ENCODE data around the gene FPGS.

FPGS gene

DNA sequence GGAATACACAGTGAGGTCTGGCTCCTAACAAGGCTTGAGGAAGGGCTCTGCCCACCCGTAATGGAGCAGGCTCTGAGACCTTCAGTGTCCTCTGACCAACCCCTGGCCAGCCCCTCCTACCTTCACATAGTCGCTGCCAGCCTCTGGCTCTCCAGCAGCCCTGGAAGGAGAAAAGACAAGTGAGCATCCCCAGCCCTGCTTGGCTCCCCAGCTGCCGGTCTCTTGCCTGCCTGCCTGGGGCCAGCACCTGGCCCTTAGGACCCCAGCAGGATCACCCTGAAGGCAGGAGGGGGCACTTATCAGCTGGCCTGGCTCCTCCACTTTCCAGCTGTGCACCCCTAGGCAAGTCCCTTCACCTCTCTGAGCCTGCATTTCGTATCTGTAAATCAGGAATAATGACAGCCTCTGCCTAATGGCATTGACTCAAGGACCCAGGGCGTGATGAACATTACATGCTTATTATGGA is 41.2 kb upstream of the FPGS start:
- no peak overlapping the region for H3K4me3 ChIP-seq (ENCODE audit: insufficient read depth, low read depth, low read length)
- H3K4me1 ChIP-seq (ENCODE audit: control insufficient read depth, insufficient read depth, low read length): peaks cover 8% of the 10 kb centered on the region
- no peak overlapping the region for H3K27ac ChIP-seq (ENCODE audit: insufficient read depth, low read depth, low read length, poor library complexity, severe bottlenecking)
- WGBS, 2 experiments: 58 to 61% methylated on average over 5 of the region's 5 CpGs
- peaks cover 5% of the 10 kb centered on the region for H3K27me3 ChIP-seq (ENCODE audit: control insufficient read depth, insufficient read depth, low read length, poor library complexity, severe bottlenecking)
- H3K9me3 ChIP-seq (ENCODE audit: control insufficient read depth, low read length): no peaks in the 10 kb centered on the region
- no peaks in the 10 kb centered on the region for H3K36me3 ChIP-seq (ENCODE audit: control insufficient read depth, insufficient read depth, low read length)

DNA sequence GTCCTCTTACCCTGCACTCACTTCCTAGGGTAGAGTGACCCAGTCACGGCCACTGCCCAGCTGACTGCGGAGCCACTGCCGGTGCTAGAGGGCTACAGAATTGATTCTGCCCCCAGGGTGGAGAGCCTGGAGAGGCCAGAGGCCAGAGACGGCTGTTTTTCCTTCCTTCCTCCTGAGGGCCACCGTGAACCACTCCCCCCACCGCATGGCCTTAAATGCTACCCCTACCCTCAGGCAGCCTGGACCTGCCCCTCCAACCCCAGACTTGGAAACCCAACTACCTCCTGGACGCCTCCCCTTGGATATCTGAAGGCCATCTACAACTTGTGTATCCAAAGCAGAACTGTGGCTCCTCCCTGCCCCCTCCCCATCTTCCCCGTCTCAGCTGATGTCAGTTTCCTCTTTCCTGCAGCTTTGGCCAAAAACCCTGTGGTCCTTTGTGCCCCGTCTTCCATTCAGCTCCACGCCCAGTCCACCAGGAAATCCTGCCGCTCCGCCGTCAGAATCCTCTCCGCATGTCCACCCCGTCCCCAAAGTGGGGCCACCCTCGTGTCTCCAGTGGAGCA is 40.5 kb upstream of the FPGS start:
- H3K27me3 ChIP-seq (ENCODE audit: control insufficient read depth, insufficient read depth, low read length, poor library complexity, severe bottlenecking): no peaks in the 10 kb centered on the region

DNA sequence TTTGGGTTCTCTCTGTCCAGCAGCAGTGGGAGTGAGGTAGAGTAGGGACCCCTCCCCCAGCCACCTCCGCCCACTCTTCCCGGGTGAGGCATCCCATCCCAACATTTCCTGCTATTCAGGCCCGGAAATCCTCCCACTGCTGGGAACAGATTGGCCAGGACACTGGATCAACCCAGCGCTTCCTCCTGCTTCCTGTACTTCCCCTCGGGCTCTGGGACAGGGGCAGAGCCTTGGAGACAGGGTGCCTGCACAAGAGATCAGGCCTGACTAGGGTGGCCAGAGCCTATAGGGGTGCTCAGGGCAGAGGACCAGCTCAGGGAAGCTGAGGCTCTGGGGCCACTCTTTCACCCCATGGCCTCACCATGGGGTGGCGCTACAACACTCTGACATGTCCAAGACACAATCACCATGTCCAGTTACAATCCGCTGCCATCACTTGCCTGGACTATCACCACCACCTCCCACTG is 38.7 kb upstream of the FPGS start:
- 55 to 57% methylated on average over 7 of the region's 7 CpGs for WGBS, 2 experiments
- H3K27ac ChIP-seq (ENCODE audit: insufficient read depth, low read depth, low read length, poor library complexity, severe bottlenecking): no peak overlapping the region
- no peaks in the 10 kb centered on the region for H3K27me3 ChIP-seq (ENCODE audit: control insufficient read depth, insufficient read depth, low read length, poor library complexity, severe bottlenecking)
- no peak overlapping the region for H3K4me3 ChIP-seq (ENCODE audit: insufficient read depth, low read depth, low read length)
- H3K9me3 ChIP-seq (ENCODE audit: control insufficient read depth, low read length): no peaks in the 10 kb centered on the region
- peaks cover 8% of the 10 kb centered on the region for H3K4me1 ChIP-seq (ENCODE audit: control insufficient read depth, insufficient read depth, low read length)
- no peaks in the 10 kb centered on the region for H3K36me3 ChIP-seq (ENCODE audit: control insufficient read depth, insufficient read depth, low read length)

More for the DNA sequence above, 40.5 kb upstream of the FPGS start:
- no peaks in the 10 kb centered on the region for H3K36me3 ChIP-seq (ENCODE audit: control insufficient read depth, insufficient read depth, low read length)
- WGBS, 2 experiments: 64 to 66% methylated on average over 16 of the region's 16 CpGs
- H3K27ac ChIP-seq (ENCODE audit: insufficient read depth, low read depth, low read length, poor library complexity, severe bottlenecking): no peak overlapping the region
- no peak overlapping the region for H3K4me3 ChIP-seq (ENCODE audit: insufficient read depth, low read depth, low read length)
- H3K9me3 ChIP-seq (ENCODE audit: control insufficient read depth, low read length): no peaks in the 10 kb centered on the region
- peaks cover 8% of the 10 kb centered on the region for H3K4me1 ChIP-seq (ENCODE audit: control insufficient read depth, insufficient read depth, low read length)

DNA sequence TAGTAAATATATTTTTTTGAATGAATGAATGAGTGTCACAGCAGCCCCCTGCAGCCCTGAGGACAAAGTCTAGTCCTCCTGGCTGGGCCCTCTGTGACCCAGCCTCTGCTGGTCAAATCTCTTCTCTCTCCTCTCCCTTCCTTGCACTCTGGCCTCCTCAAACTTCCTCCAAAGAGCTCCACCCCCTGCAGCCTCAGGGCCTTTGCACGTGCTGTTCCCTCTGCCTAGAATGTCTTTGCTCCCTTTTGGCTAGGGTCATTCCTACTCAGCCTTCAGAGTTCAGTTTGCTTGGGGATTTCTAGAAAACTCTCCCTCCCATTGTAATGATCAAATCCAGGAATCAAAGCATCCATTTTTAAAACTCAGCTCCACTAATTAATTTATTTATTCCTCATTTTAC is 37.3 kb upstream of the FPGS start:
- 82 to 83% methylated on average over 1 of the region's 1 CpG for WGBS, 2 experiments
- H3K27ac ChIP-seq (ENCODE audit: insufficient read depth, low read depth, low read length, poor library complexity, severe bottlenecking): no peak overlapping the region
- no peak overlapping the region for H3K4me3 ChIP-seq (ENCODE audit: insufficient read depth, low read depth, low read length)
- no peaks in the 10 kb centered on the region for H3K36me3 ChIP-seq (ENCODE audit: control insufficient read depth, insufficient read depth, low read length)
- no peaks in the 10 kb centered on the region for H3K9me3 ChIP-seq (ENCODE audit: control insufficient read depth, low read length)
- H3K4me1 ChIP-seq (ENCODE audit: control insufficient read depth, insufficient read depth, low read length): peaks cover 16% of the 10 kb centered on the region
- peaks cover 7% of the 10 kb centered on the region for H3K27me3 ChIP-seq (ENCODE audit: control insufficient read depth, insufficient read depth, low read length, poor library complexity, severe bottlenecking)

DNA sequence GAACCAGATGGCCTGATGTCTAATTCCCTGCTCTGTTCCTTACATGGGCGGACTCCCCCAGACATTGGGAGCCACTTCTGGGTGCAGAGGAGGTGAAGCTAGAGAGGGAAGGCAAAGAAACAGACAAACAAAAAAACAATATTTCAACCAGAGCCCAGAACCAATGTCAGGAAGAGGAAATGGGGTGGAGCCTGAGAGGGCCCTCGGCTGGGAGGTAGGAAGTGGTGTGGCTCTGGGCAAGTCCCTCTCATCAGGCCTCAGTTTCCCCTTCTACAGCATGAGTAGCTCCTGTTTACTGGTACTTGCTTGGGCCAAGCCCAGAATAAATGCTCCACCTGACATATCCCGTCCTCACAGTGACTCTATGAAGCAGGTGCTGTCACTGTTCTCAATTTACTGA is 35.3 kb upstream of the FPGS start:
- Histone ChIP-seq H3K4me1 (ENCODE audit: control insufficient read depth, insufficient read depth, low read length) (peaks cover 17% of the 10 kb centered on the region), H3K4me3 (ENCODE audit: insufficient read depth, low read depth, low read length) (no peak overlapping the region), H3K27me3 (ENCODE audit: control insufficient read depth, insufficient read depth, low read length, poor library complexity, severe bottlenecking) (peaks cover 7% of the 10 kb centered on the region), H3K36me3 (ENCODE audit: control insufficient read depth, insufficient read depth, low read length) (no peaks in the 10 kb centered on the region), H3K27ac (ENCODE audit: insufficient read depth, low read depth, low read length, poor library complexity, severe bottlenecking) (no peak overlapping the region), H3K9me3 (ENCODE audit: control insufficient read depth, low read length) (no peaks in the 10 kb centered on the region)
- 83 to 91% methylated on average over 3 of the region's 3 CpGs for WGBS, 2 experiments

DNA sequence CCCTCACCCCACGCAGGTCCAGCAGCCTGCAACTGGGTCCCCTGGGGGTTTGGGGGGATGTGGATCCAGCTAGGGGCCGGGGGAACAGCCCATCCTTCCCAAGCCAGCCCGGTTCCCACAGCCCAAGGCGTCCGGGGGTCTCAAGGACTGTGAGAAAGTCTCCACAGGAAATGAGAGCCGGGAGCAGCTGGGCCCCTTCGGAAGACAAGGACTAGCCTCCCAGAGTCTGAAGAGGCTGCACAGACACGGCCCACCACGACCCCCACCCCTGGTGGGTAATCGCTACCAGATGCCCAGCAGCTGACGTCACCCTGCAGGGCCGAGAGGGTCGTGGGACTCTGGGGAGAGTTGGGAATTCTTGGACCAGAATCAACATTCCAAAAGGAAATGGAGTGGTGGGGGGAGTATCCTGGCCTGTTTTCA is 34.8 kb upstream of the FPGS start:
- Histone ChIP-seq H3K36me3 (ENCODE audit: control insufficient read depth, insufficient read depth, low read length) (no peaks in the 10 kb centered on the region), H3K4me1 (ENCODE audit: control insufficient read depth, insufficient read depth, low read length) (peaks cover 17% of the 10 kb centered on the region), H3K9me3 (ENCODE audit: control insufficient read depth, low read length) (no peaks in the 10 kb centered on the region), H3K27me3 (ENCODE audit: control insufficient read depth, insufficient read depth, low read length, poor library complexity, severe bottlenecking) (peaks cover 7% of the 10 kb centered on the region), H3K27ac (ENCODE audit: insufficient read depth, low read depth, low read length, poor library complexity, severe bottlenecking) (no peak overlapping the region), H3K4me3 (ENCODE audit: insufficient read depth, low read depth, low read length) (no peak overlapping the region)
- WGBS, 2 experiments: 68 to 71% methylated on average over 13 of the region's 13 CpGs

DNA sequence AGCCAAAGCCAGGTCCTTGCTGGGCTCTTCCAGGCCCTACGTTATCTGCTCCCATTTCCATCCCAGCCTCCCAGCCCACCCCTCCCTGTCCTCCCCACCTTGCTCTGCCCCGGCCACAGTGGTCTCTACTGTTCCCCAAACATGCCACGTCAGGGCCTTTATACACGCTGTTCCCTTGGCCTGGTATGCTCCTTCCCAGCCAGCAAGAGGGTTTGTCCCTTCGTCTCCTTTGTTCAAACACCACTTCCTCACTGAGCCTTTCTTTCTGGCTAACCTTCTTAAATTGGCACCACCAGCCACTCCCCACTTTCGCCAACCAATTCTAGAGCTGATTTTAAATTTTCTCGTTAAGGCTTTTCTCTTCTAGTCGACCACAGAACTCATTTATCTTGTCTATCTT is 34.0 kb upstream of the FPGS start:
- Histone ChIP-seq H3K9me3 (ENCODE audit: control insufficient read depth, low read length) (no peaks in the 10 kb centered on the region), H3K27me3 (ENCODE audit: control insufficient read depth, insufficient read depth, low read length, poor library complexity, severe bottlenecking) (peaks cover 7% of the 10 kb centered on the region), H3K36me3 (ENCODE audit: control insufficient read depth, insufficient read depth, low read length) (no peaks in the 10 kb centered on the region), H3K4me1 (ENCODE audit: control insufficient read depth, insufficient read depth, low read length) (peaks cover 17% of the 10 kb centered on the region), H3K27ac (ENCODE audit: insufficient read depth, low read depth, low read length, poor library complexity, severe bottlenecking) (no peak overlapping the region), H3K4me3 (ENCODE audit: insufficient read depth, low read depth, low read length) (no peak overlapping the region)
- 87 to 89% methylated on average over 8 of the region's 8 CpGs for WGBS, 2 experiments

DNA sequence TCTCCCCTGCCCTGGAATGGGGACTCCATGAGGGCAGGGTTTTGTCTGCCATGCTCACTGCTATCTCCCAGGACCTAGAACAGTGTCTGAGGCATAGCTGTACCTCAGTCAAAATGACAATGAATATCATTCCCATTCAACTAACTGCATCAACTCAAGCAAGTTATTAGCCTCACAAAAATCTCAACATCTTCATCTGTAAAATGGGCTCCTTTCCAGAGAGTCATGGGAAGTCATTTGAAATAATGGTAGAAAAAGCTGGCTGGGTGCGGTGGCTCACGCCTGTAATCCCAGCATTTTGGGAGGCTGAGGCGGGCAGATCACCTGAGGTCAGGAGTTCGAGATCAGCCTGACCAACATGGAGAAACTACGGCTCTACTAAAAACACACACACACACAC is 33.6 kb upstream of the FPGS start:
- 94 to 96% methylated on average over 5 of the region's 5 CpGs for WGBS, 2 experiments
- H3K27ac ChIP-seq (ENCODE audit: insufficient read depth, low read depth, low read length, poor library complexity, severe bottlenecking): no peak overlapping the region

DNA sequence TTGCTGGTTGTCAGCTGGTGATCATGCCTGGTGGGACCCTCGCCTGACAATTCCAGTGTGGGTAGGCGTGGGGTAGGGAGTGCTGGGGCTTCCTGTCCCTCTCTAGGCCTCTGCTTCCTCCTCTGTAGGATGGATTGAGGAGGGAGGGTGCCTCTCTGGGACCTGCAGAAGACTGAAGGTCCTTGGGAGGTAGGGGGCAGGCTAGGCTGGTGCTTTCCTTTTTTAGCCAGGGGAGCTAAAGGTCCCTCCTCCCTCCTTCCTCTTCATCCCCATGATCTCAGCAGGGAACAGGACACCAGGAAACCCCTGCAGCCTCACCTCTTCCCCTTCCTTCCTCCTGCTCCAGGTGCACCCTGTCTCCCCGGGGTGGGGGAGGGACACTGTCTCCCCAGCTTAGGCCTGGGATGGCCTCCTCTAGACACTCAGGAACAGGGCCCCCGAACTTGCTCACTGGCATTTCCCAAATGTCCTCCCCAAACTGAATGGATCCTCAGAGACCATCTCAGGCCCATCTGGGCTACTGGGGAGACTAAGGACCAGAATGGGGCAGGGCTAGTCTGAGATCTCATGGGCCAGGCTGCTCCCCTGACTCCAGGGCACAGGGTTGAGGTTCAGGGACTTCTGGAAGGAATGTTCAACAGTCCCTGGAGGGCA is 32.6 kb upstream of the FPGS start:
- Histone ChIP-seq H3K4me3 (ENCODE audit: insufficient read depth, low read depth, low read length) (no peak overlapping the region), H3K4me1 (ENCODE audit: control insufficient read depth, insufficient read depth, low read length) (peaks cover 17% of the 10 kb centered on the region), H3K27me3 (ENCODE audit: control insufficient read depth, insufficient read depth, low read length, poor library complexity, severe bottlenecking) (peaks cover 7% of the 10 kb centered on the region), H3K36me3 (ENCODE audit: control insufficient read depth, insufficient read depth, low read length) (no peaks in the 10 kb centered on the region), H3K9me3 (ENCODE audit: control insufficient read depth, low read length) (no peaks in the 10 kb centered on the region), H3K27ac (ENCODE audit: insufficient read depth, low read depth, low read length, poor library complexity, severe bottlenecking) (no peak overlapping the region)
- 85 to 88% methylated on average over 4 of the region's 4 CpGs for WGBS, 2 experiments

More for the DNA sequence above, 33.6 kb upstream of the FPGS start:
- Histone ChIP-seq H3K4me1 (ENCODE audit: control insufficient read depth, insufficient read depth, low read length) (peaks cover 17% of the 10 kb centered on the region), H3K4me3 (ENCODE audit: insufficient read depth, low read depth, low read length) (no peak overlapping the region), H3K27me3 (ENCODE audit: control insufficient read depth, insufficient read depth, low read length, poor library complexity, severe bottlenecking) (peaks cover 7% of the 10 kb centered on the region), H3K36me3 (ENCODE audit: control insufficient read depth, insufficient read depth, low read length) (no peaks in the 10 kb centered on the region), H3K9me3 (ENCODE audit: control insufficient read depth, low read length) (no peaks in the 10 kb centered on the region)

DNA sequence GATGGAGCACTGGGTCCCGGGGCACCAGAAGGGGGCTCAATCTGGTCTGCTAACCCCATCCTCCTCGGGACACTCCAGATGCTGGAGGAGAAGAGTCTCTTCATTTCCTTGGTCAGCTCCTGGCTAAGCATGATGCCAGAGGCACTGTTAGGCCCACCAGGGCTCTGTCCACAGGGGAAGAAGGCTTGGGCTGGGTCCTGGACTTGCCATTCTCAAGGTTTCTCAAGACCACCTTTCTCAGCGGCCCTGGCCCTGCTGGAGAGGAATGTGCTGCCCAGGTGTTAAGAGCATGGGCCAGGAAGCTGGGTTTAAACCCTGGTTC is 32.1 kb upstream of the FPGS start:
- 59 to 65% methylated on average over 3 of the region's 3 CpGs for WGBS, 2 experiments
- no peaks in the 10 kb centered on the region for H3K9me3 ChIP-seq (ENCODE audit: control insufficient read depth, low read length)
- peak overlapping the region; percentile 39 for H3K4me3 ChIP-seq (ENCODE audit: insufficient read depth, low read depth, low read length)
- no peak overlapping the region for H3K27ac ChIP-seq (ENCODE audit: insufficient read depth, low read depth, low read length, poor library complexity, severe bottlenecking)
- peaks cover 17% of the 10 kb centered on the region for H3K4me1 ChIP-seq (ENCODE audit: control insufficient read depth, insufficient read depth, low read length)
- H3K27me3 ChIP-seq (ENCODE audit: control insufficient read depth, insufficient read depth, low read length, poor library complexity, severe bottlenecking): peaks cover 7% of the 10 kb centered on the region
- H3K36me3 ChIP-seq (ENCODE audit: control insufficient read depth, insufficient read depth, low read length): no peaks in the 10 kb centered on the region
